ENCODE results near the gene SCYL2.
"Not testable (repeated sequence)": the region's sequence is repeated elsewhere in the genome, so short reads cannot be mapped to it uniquely, and the experiment has no call there.

SCYL2 gene

GRCh38 chr12:100329800-100330199 is 62.8 kb downstream of the SCYL2 start:
- no peak for DNase-seq (ENCODE audit: low spot score)

GRCh38 chr12:100331871-100332270 is 64.9 kb downstream of the SCYL2 start:
- DNase-seq (ENCODE audit: low spot score), result no peak

- no peak for DNase-seq (ENCODE audit: low spot score)
Measured at GRCh38 chr12:100332852-100333251, 65.9 kb downstream of the SCYL2 start.

- DNase-seq (ENCODE audit: low spot score), result no peak
Measured at GRCh38 chr12:100337299-100337698, 70.3 kb downstream of the SCYL2 start.

GRCh38 chr12:100337727-100338126 is 70.8 kb downstream of the SCYL2 start:
- DNase-seq (ENCODE audit: low spot score), result no peak

- DNase-seq (ENCODE audit: low spot score), result no peak
Measured at GRCh38 chr12:100339071-100339470, 72.1 kb downstream of the SCYL2 start.

- not testable (repeated sequence) for DNase-seq (ENCODE audit: low spot score)
Measured at GRCh38 chr12:100342897-100343296, 75.9 kb downstream of the SCYL2 start.

- DNase-seq (ENCODE audit: low spot score), result not testable (repeated sequence)
Measured at GRCh38 chr12:100344351-100344750, 77.4 kb downstream of the SCYL2 start.

GRCh38 chr12:100345020-100345767 is 78.2 kb downstream of the SCYL2 start:
- DNase-seq (ENCODE audit: low spot score), result no peak

- DNase-seq (ENCODE audit: low spot score), result no peak
Measured at GRCh38 chr12:100346660-100347059, 79.7 kb downstream of the SCYL2 start.

GRCh38 chr12:100348657-100349454 is 81.9 kb downstream of the SCYL2 start:
- no peak for DNase-seq (ENCODE audit: low spot score)

- no peak for DNase-seq (ENCODE audit: low spot score)
Measured at GRCh38 chr12:100356644-100357223, 89.8 kb downstream of the SCYL2 start, which contains the start of gene SLC17A8. Gene SLC17A8, plus strand, starts transcription at chr12:100357074. Its CDS starts 318 bp downstream, at chr12:100357392.

- DNase-seq (ENCODE audit: low spot score), result no peak
Measured at GRCh38 chr12:100359248-100359647, 92.3 kb downstream of the SCYL2 start.

GRCh38 chr12:100359822-100360221 is 92.8 kb downstream of the SCYL2 start:
- no peak for DNase-seq (ENCODE audit: low spot score)

GRCh38 chr12:100360450-100360849 is 93.5 kb downstream of the SCYL2 start:
- DNase-seq (ENCODE audit: low spot score), result no peak

- DNase-seq (ENCODE audit: low spot score), result no peak
Measured at GRCh38 chr12:100364324-100364723, 97.3 kb downstream of the SCYL2 start.

GRCh38 chr12:100365411-100365810 is 98.4 kb downstream of the SCYL2 start:
- no peak for DNase-seq (ENCODE audit: low spot score)

GRCh38 chr12:100368066-100368465 is 101.1 kb downstream of the SCYL2 start:
- DNase-seq (ENCODE audit: low spot score), result no peak

GRCh38 chr12:100371146-100371545 is 104.2 kb downstream of the SCYL2 start:
- DNase-seq (ENCODE audit: low spot score), result no peak

GRCh38 chr12:100372853-100373640 is 106.1 kb downstream of the SCYL2 start:
- no peak for DNase-seq (ENCODE audit: low spot score)

- no peak for DNase-seq (ENCODE audit: low spot score)
Measured at GRCh38 chr12:100375038-100375735, 108.2 kb downstream of the SCYL2 start.
